B cell (primary cell): ENCODE measurements around the gene CPB2.

Experiments used
- EZH2 ChIP-seq: IDR thresholded peaks from 2 replicates; pipeline ENCODE4 v1.6.1; 2012; ENCODE audit warnings: borderline replicate concordance, low read depth, mild to moderate bottlenecking, moderate library complexity, low read length; ENCODE audit not compliant: insufficient read depth, poor library complexity, severe bottlenecking
- TF ChIP-seq, protein P1 (sequence below): fragments of 200-600 bp; IDR thresholded peaks from one replicate; pipeline ENCODE4 v1.8.0; 2022; ENCODE audit warnings: antibody characterized with exemption, mild to moderate bottlenecking

DNA sequence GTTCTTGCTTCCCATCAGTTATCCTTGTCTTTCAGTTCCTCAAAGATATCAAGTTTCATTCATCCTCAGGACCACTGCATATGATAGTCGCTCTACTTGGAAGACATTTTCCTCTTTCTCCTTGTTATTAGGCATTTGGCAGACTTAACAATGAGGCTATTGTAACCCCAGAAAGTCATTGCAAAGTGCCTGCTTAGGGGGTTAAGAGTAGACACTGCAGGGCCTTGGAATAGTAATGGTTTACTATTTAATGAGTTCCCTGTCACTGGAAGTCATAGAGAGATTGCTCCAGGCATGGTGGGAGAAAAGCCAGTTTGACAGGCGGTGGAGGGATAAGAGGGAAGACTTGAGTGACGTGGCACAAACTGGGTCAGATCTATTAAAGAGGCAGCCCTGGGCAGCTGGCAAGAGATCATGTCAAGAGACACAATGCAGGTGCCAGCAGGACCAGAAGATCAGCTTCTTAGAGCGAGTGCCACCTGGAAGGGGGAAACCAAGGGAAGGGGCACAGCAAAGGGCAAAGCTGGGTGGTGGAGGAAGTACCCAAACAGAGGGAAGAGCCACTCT lies 16.8 kb upstream of the CPB2 start:
- TF ChIP-seq, protein P1, sequence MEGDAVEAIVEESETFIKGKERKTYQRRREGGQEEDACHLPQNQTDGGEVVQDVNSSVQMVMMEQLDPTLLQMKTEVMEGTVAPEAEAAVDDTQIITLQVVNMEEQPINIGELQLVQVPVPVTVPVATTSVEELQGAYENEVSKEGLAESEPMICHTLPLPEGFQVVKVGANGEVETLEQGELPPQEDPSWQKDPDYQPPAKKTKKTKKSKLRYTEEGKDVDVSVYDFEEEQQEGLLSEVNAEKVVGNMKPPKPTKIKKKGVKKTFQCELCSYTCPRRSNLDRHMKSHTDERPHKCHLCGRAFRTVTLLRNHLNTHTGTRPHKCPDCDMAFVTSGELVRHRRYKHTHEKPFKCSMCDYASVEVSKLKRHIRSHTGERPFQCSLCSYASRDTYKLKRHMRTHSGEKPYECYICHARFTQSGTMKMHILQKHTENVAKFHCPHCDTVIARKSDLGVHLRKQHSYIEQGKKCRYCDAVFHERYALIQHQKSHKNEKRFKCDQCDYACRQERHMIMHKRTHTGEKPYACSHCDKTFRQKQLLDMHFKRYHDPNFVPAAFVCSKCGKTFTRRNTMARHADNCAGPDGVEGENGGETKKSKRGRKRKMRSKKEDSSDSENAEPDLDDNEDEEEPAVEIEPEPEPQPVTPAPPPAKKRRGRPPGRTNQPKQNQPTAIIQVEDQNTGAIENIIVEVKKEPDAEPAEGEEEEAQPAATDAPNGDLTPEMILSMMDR = no peak
- no peak for TF ChIP-seq EZH2
